A673 (cell line): ENCODE measurements around the gene SLC27A4.

Experiments
- CTCF ChIP-seq: fragments of 300-800, 200-600 bp; sonication (generic); conservative IDR thresholded peaks from 2 replicates; pipeline ENCODE4 v1.5.1; 2017; ENCODE audit warnings: low read depth, mild to moderate bottlenecking, antibody characterized with exemption, low read length, moderate library complexity, mixed read lengths
- EZH2 ChIP-seq: fragments of 200-600 bp; sonication (generic); IDR thresholded peaks from 2 replicates; pipeline ENCODE4 v1.6.1; 2017; ENCODE audit warnings: borderline replicate concordance, low read depth, mild to moderate bottlenecking, mixed read lengths, antibody characterized with exemption, low read length; ENCODE audit not compliant: poor library complexity, severe bottlenecking

GRCh38 chr9:128370752-128371629 is 30.7 kb downstream of the SLC27A4 start, which contains the start of gene URM1:
- TF ChIP-seq CTCF, result no peak; the same call in 1 of the 2 replicates
- TF ChIP-seq EZH2, result no peak
